ENCODE results near the gene DCBLD2.

DNA sequence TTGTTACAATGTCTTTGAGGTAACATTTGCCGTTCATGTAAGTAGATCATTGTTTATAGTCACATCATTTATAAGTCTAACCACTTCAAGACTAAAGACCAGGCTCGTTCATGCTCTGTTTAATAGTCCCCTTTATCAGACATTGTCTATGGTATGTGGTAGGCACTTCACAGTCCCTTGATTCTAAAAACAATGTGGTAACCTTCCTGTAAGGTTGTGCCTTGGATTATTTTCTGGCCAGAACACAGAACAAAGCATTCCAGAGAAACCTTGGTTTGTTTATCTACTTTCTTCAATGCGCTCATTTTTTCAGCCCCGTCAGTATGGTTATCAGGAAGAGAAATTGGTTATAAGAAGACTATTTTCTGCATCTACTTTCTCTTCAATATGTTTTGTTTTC is 154.6 kb downstream of the DCBLD2 start:
- no peak for TF ChIP-seq POLR2A (IDR thresholded peaks at IDR 0.05)
- TF ChIP-seq, protein P1, sequence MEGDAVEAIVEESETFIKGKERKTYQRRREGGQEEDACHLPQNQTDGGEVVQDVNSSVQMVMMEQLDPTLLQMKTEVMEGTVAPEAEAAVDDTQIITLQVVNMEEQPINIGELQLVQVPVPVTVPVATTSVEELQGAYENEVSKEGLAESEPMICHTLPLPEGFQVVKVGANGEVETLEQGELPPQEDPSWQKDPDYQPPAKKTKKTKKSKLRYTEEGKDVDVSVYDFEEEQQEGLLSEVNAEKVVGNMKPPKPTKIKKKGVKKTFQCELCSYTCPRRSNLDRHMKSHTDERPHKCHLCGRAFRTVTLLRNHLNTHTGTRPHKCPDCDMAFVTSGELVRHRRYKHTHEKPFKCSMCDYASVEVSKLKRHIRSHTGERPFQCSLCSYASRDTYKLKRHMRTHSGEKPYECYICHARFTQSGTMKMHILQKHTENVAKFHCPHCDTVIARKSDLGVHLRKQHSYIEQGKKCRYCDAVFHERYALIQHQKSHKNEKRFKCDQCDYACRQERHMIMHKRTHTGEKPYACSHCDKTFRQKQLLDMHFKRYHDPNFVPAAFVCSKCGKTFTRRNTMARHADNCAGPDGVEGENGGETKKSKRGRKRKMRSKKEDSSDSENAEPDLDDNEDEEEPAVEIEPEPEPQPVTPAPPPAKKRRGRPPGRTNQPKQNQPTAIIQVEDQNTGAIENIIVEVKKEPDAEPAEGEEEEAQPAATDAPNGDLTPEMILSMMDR (IDR thresholded peaks at IDR 0.05): no peak
